ENCODE measurements around the gene GBA3. TPM values are rescaled to one million over a fixed set of nuclear protein-coding genes. Genes with fewer than 3 reads are reported as not detected.

Gene GBA3
- polyA plus RNA-seq, 2 of the 4 experiments (the other 2 are of a cell fraction), result not detected

- FAIRE-seq (no peak), DNase-seq (ENCODE audit: low read depth in 1 of 2, low spot score in 1 of 2) (no peak), ATAC-seq (no peak)
- H3K4me2 ChIP-seq, result no peak overlapping the region
- H3K4me1 ChIP-seq, result no peaks in the 10 kb centered on the region
- H3K4me3 ChIP-seq, result no peak overlapping the region
- H3K27ac ChIP-seq, result no peak overlapping the region
- H3K9me3 ChIP-seq, result no peaks in the 10 kb centered on the region
- TF ChIP-seq JUNB (IDR thresholded peaks at IDR 0.05) (no peak), BCL3 (IDR thresholded peaks at IDR 0.05) (no peak), NPAS2 (CRISPR knock-in tag; IDR thresholded peaks at IDR 0.05; ENCODE audit: borderline replicate concordance) (no peak), ZFP36 (IDR thresholded peaks at IDR 0.05; ENCODE audit: borderline replicate concordance, partially characterized antibody) (no peak), HEYL (CRISPR knock-in tag; IDR thresholded peaks at IDR 0.05) (no peak), HMGXB4 (CRISPR knock-in tag; IDR thresholded peaks at IDR 0.05; ENCODE audit: borderline replicate concordance) (no peak), ESRRA (IDR thresholded peaks at IDR 0.05; ENCODE audit: borderline replicate concordance, low read length) (no peak), PHF8 (IDR thresholded peaks at IDR 0.05; ENCODE audit: borderline replicate concordance, low read depth) (no peak), POLR2AphosphoS2 (conservative IDR thresholded peaks at IDR 0.05; ENCODE audit: low read length) (no peak), MAX (IDR thresholded peaks at IDR 0.05) (no peak), HDAC2 (IDR thresholded peaks at IDR 0.05) (no peak), FOSB (CRISPR knock-in tag; IDR thresholded peaks at IDR 0.05) (no peak), RARB (CRISPR knock-in tag; IDR thresholded peaks at IDR 0.05) (no peak), EHF (CRISPR knock-in tag; IDR thresholded peaks at IDR 0.05) (no peak), HOXB5 (CRISPR knock-in tag; IDR thresholded peaks at IDR 0.05) (no peak), HES2 (IDR thresholded peaks at IDR 0.05) (no peak), TFCP2L1 (CRISPR knock-in tag; IDR thresholded peaks at IDR 0.05) (no peak), GATA3 (IDR thresholded peaks at IDR 0.05; ENCODE audit: borderline replicate concordance) (no peak)
- WGBS (ENCODE audit: missing lambda C conversion rate), result 29% methylated on average over 1 of the region's 1 CpG
- POLR2A ChIA-PET, result no interaction called here
- CTCF ChIA-PET, result no interaction called here
These were observed 21.8 kb upstream of the GBA3 start for GRCh38 chr4:22670956-22671355.

GRCh38 chr4:22672519-22672918 is 20.2 kb upstream of the GBA3 start:
- 53% methylated on average over 1 of the region's 1 CpG for WGBS (ENCODE audit: missing lambda C conversion rate)
- ATAC-seq, result no peak
- Histone ChIP-seq H3K4me3 (no peak overlapping the region), H3K4me2 (no peak overlapping the region), H3K4me1 (no peaks in the 10 kb centered on the region), H3K9me3 (no peaks in the 10 kb centered on the region), H3K27ac (no peak overlapping the region)
- no peak for FAIRE-seq
- TF ChIP-seq CHD2 (IDR thresholded peaks at IDR 0.05; ENCODE audit: low read length, partially characterized antibody), result no peak
- no peak for TF ChIP-seq CHD4 (IDR thresholded peaks at IDR 0.05; ENCODE audit: borderline replicate concordance)
- TF ChIP-seq CBX2 (IDR thresholded peaks at IDR 0.05; ENCODE audit: borderline replicate concordance, low read depth), result no peak
- no peak for TF ChIP-seq POLR2A (IDR thresholded peaks at IDR 0.05; ENCODE audit: low read length)
- TF ChIP-seq POLR2AphosphoS2 (conservative IDR thresholded peaks at IDR 0.05; ENCODE audit: low read length), result no peak
- TF ChIP-seq EP300 (IDR thresholded peaks at IDR 0.05), result no peak
- no peak for TF ChIP-seq CTCF (IDR thresholded peaks at IDR 0.05)
- TF ChIP-seq NFE2L2 (conservative IDR thresholded peaks at IDR 0.05; ENCODE audit: low read length), result no peak
- TF ChIP-seq HOXA7 (CRISPR knock-in tag; IDR thresholded peaks at IDR 0.05), result no peak
- no peak for TF ChIP-seq FOSL2 (IDR thresholded peaks at IDR 0.05)
- no peak for TF ChIP-seq FOSL2 (CRISPR knock-in tag; IDR thresholded peaks at IDR 0.05)
- ChIA-PET CTCF (no interaction called here), POLR2A (no interaction called here)
- no peak for DNase-seq (ENCODE audit: low read depth in 1 of 2, low spot score in 1 of 2)

Data from A549 (cell line).